Measurements from ENCODE around the gene FOXL2. TPM values are rescaled to one million over a fixed set of nuclear protein-coding genes. Genes with fewer than 3 reads are reported as not detected.
A peak's percentile ranks its signal among the peaks of the same experiment; 100 is the strongest.

The FOXL2 gene
- total and polyA plus RNA-seq, 5 experiments from 2014 or later, result not detected

- DNase-seq, result no peak
- ATAC-seq, result no peak
- H3K9me3 Mint-ChIP-seq, result peaks cover 0 to 40% (median 17%) of the 10 kb centered on the region in 9 donors
- peaks cover 26 to 77% (median 64%) of the 10 kb centered on the region in 5 donors for H3K27me3 Mint-ChIP-seq
- peaks cover 16 to 25% (median 19%) of the 10 kb centered on the region in 4 donors for H3K4me1 Mint-ChIP-seq
- H3K27ac Mint-ChIP-seq, result no peak overlapping the region
- H3K36me3 Mint-ChIP-seq, result peaks cover 4 to 33% (median 5%) of the 10 kb centered on the region in 3 donors
- no peak overlapping the region for H3K4me3 Mint-ChIP-seq
- POLR2A ChIA-PET, result no interaction called here
These were observed 16.1 kb upstream of the FOXL2 start for GRCh38 chr3:138962854-138963560.

DNA sequence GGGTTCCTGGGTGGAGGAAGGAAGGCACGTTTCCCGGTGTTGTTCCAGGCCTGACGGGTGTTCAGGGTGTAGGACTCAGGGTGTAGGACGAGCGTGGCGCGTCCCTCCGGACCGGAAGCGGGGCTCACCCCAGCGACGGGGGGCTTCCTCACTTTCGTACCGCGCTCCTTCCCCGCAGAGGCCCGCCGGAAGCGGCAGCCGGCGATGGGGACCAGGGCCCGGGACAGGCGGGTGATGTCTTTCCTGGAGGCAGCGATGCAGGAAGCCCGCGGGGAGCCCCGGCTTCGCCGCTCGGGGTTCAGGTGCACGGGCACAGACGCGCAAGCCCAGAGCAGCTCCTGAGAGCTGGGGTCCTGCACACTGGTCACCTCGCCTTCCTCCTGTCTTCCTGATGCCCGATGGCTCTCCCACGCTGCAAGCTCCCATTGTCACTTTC lies 13.5 kb upstream of the FOXL2 start:
- DNase-seq (no peak), ATAC-seq (peak; percentile 35 to 49)
- no peak overlapping the region for H3K27ac Mint-ChIP-seq
- peaks cover 0 to 18% (median 3%) of the 10 kb centered on the region in 3 donors for H3K36me3 Mint-ChIP-seq
- peak overlapping the region; percentile 21 to 80 (median 62) for H3K4me3 Mint-ChIP-seq
- H3K4me1 Mint-ChIP-seq, result peaks cover 16 to 25% (median 19%) of the 10 kb centered on the region in 4 donors
- H3K9me3 Mint-ChIP-seq, result peaks cover 0 to 21% (median 11%) of the 10 kb centered on the region in 9 donors
- peaks cover 24 to 66% (median 59%) of the 10 kb centered on the region in 5 donors for H3K27me3 Mint-ChIP-seq
- POLR2A ChIA-PET, result no interaction called here

DNA sequence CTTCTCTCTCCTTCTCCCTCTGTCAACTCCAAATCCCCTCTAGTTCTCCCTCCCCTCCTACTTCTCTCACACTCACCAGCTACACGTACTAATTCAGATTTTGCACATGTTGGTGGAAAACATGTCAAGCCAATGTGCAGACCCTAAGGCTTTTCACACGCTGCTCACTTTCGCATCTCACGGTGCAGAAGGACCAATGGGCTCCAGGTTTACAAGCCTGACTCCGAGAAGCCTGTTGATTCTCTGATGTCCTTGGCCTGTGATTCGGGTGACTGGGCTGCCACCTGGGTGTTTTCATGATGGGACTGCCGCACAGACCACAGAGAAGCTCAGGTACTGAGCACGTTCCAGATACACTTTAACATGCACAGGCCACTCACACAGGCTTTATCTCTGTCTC lies 3.8 kb upstream of the FOXL2 start:
- no peak for ATAC-seq
- POLR2A ChIA-PET, result no interaction called here
- no peaks in the 10 kb centered on the region for H3K9me3 Mint-ChIP-seq
- H3K27me3 Mint-ChIP-seq, result peaks cover 32 to 80% (median 62%) of the 10 kb centered on the region in 5 donors
- no peaks in the 10 kb centered on the region for H3K36me3 Mint-ChIP-seq
- H3K27ac Mint-ChIP-seq, result peak overlapping the region in 1 of 10 donors; percentile 40
- H3K4me1 Mint-ChIP-seq, result peaks cover 13 to 29% (median 26%) of the 10 kb centered on the region in 4 donors
- H3K4me3 Mint-ChIP-seq, result peak overlapping the region; percentile 21 to 84 (median 58)
- no peak for DNase-seq

- Mint-ChIP-seq H3K4me1 (peaks cover 15 to 32% (median 29%) of the 10 kb centered on the region in 4 donors), H3K27me3 (peaks cover 33 to 80% (median 62%) of the 10 kb centered on the region in 5 donors), H3K9me3 (no peaks in the 10 kb centered on the region), H3K4me3 (peak overlapping the region; percentile 21 to 84 (median 58)), H3K36me3 (peaks cover 0 to 1% (median 0%) of the 10 kb centered on the region in 3 donors), H3K27ac (peak overlapping the region in 1 of 10 donors; percentile 40)
- DNase-seq, result peak in 1 of 10 donors; percentile 25
- POLR2A ChIA-PET, result no interaction called here
- peak; percentile 62 to 63 for ATAC-seq
These were observed 3.2 kb upstream of the FOXL2 start for GRCh38 chr3:138950006-138950644.

DNA sequence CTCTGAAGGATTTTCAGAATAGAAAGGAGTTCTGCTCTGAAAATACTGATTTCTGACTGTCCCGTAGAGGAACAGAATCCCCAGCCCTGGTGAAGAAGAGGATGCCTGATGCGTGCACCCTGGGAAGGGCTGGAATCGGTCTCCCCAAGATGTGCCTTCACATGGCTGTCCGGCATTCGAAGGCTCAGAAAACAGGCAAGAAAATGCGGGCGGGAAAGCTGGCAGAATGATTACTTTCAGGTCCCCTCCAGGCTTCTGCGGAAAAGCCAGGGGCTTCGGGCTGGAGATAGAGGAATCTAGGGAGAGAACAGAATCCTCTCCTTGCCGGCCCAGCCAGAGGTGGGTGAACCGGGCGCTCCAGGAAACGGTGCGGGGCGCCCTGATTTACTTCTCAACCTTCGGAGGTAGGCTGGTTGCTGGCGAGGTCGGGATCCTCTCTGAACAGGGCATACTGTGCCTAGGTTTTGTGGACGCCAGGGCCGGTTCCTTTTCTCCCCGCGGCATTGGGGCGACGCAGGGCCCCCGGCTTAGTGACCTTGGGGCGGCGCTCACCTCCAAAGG lies 2.6 kb upstream of the FOXL2 start:
- H3K9me3 Mint-ChIP-seq, result no peaks in the 10 kb centered on the region
- H3K4me3 Mint-ChIP-seq, result peak overlapping the region; percentile 29 to 84 (median 74)
- H3K27ac Mint-ChIP-seq, result no peak overlapping the region
- POLR2A ChIA-PET, result no interaction called here
- peaks cover 36 to 80% (median 62%) of the 10 kb centered on the region in 5 donors for H3K27me3 Mint-ChIP-seq
- H3K4me1 Mint-ChIP-seq, result peaks cover 17 to 38% (median 33%) of the 10 kb centered on the region in 4 donors
- H3K36me3 Mint-ChIP-seq, result peaks cover 0 to 5% (median 0%) of the 10 kb centered on the region in 3 donors
- DNase-seq, result no peak
- ATAC-seq, result peak; percentile 8 to 17

- Mint-ChIP-seq H3K27ac (peak overlapping the region in 1 of 10 donors; percentile 71), H3K36me3 (peaks cover 0 to 5% (median 0%) of the 10 kb centered on the region in 3 donors), H3K27me3 (peaks cover 40 to 80% (median 62%) of the 10 kb centered on the region in 5 donors), H3K4me1 (peaks cover 18 to 42% (median 39%) of the 10 kb centered on the region in 4 donors), H3K9me3 (no peaks in the 10 kb centered on the region), H3K4me3 (peak overlapping the region in 8 of 10 donors; percentile 60 to 84 (median 78))
- DNase-seq (no peak), ATAC-seq (no peak)
- POLR2A ChIA-PET, result no interaction called here
These were observed 2.1 kb upstream of the FOXL2 start for GRCh38 chr3:138949002-138949418.

DNA sequence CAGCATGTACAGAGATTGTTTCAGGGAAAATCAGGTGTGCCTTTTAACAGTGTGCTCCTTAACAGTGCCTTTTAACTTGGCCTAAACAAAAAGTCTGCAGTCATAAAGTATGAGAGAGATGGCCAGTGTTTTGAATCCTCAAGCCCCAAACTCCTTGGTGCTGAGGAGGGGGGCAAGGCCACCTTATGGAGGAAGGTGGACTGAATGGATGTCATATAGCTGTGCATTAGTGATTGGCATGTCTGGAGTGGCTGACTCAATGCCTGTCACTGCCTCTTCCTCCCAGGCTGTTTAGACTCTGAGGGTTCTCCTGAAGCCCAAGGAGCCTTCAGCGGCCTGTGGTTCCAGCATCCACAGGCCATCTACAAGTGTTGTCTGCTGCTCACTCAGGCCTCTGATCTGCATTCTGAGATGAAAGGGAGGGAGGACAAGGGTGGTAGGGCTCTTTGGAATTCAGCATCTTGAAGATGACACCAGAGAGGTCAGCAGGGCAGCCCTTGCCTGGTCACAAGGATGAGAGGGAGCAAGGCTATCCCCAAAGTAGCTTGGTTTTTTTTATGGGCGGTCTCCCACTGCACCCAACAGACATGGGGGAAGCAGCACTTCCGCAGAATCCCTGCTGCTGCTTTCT lies 1.5 kb upstream of the FOXL2 start:
- Mint-ChIP-seq H3K27me3 (peaks cover 40 to 80% (median 62%) of the 10 kb centered on the region in 5 donors), H3K4me3 (peak overlapping the region in 6 of 10 donors; percentile 5 to 76 (median 23)), H3K4me1 (peaks cover 21 to 47% (median 43%) of the 10 kb centered on the region in 4 donors), H3K27ac (no peak overlapping the region), H3K9me3 (no peaks in the 10 kb centered on the region), H3K36me3 (peaks cover 0 to 5% (median 0%) of the 10 kb centered on the region in 3 donors)
- no peak for ATAC-seq
- DNase-seq, result no peak
- POLR2A ChIA-PET, result interaction anchor here (1.6 kb wide), 1 partner anchor 10 kb away, joined by 5 read pairs; no protein-coding TSS in a partner anchor

- ATAC-seq (no peak), DNase-seq (no peak)
- H3K4me1 Mint-ChIP-seq, result peaks cover 21 to 47% (median 45%) of the 10 kb centered on the region in 4 donors
- POLR2A ChIA-PET, result interaction anchor here (1.6 kb wide), 1 partner anchor 9 kb away, joined by 5 read pairs; no protein-coding TSS in a partner anchor
- peaks cover 0 to 5% (median 0%) of the 10 kb centered on the region in 3 donors for H3K36me3 Mint-ChIP-seq
- no peak overlapping the region for H3K27ac Mint-ChIP-seq
- H3K27me3 Mint-ChIP-seq, result peaks cover 44 to 86% (median 67%) of the 10 kb centered on the region in 5 donors
- H3K9me3 Mint-ChIP-seq, result no peaks in the 10 kb centered on the region
- peak overlapping the region; percentile 22 to 80 (median 72) for H3K4me3 Mint-ChIP-seq
These were observed 671 bp upstream of the FOXL2 start for GRCh38 chr3:138947495-138948121.

DNA sequence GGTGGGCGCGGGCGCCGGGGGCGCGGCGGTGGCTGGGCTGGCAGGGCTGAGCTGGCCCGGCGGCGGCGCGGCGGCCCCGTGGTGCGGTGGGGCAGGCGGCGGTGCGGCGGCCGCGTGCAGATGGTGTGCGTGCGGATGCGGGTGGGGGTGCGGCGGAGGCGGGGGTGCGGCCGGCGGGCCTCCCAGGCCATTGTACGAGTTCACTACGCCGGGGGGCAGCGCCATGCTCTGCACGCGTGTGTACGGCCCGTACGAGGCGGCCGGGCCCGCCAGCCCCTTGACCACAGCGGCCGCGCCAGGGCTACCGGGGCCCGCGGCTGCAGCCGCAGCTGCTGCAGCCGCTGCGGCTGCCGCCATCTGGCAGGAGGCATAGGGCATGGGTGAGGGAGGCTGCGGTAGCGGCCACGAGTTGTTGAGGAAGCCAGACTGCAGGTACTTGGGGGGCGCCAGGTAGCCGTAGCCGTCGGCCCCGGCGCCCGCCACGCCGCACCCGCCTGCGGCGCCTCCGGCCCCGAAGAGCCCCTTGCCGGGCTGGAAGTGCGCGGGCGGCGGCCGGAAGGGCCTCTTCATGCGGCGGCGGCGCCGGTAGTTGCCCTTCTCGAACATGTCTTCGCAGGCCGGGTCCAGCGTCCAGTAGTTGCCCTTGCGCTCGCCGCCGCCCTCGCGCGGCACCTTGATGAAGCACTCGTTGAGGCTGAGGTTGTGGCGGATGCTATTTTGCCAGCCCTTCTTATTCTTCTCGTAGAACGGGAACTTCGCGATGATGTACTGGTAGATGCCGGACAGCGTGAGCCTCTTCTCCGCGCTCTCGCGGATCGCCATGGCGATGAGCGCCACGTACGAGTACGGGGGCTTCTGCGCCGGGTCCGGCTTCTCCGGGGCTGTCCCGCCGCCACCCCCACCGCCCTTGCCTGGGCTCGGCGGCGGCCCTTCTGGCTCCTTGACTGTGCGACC lies 951 bp downstream of the FOXL2 start:
- ATAC-seq (peak in 1 of 2 donors; percentile 13), DNase-seq (peak in 1 of 10 donors; percentile 27)
- H3K4me3 Mint-ChIP-seq, result peak overlapping the region; percentile 50 to 98 (median 66)
- peaks cover 55 to 90% (median 77%) of the 10 kb centered on the region in 5 donors for H3K27me3 Mint-ChIP-seq
- H3K36me3 Mint-ChIP-seq, result peaks cover 0 to 5% (median 0%) of the 10 kb centered on the region in 3 donors
- no peaks in the 10 kb centered on the region for H3K9me3 Mint-ChIP-seq
- peaks cover 21 to 47% (median 45%) of the 10 kb centered on the region in 4 donors for H3K4me1 Mint-ChIP-seq
- H3K27ac Mint-ChIP-seq, result no peak overlapping the region
- POLR2A ChIA-PET, result no interaction called here

DNA sequence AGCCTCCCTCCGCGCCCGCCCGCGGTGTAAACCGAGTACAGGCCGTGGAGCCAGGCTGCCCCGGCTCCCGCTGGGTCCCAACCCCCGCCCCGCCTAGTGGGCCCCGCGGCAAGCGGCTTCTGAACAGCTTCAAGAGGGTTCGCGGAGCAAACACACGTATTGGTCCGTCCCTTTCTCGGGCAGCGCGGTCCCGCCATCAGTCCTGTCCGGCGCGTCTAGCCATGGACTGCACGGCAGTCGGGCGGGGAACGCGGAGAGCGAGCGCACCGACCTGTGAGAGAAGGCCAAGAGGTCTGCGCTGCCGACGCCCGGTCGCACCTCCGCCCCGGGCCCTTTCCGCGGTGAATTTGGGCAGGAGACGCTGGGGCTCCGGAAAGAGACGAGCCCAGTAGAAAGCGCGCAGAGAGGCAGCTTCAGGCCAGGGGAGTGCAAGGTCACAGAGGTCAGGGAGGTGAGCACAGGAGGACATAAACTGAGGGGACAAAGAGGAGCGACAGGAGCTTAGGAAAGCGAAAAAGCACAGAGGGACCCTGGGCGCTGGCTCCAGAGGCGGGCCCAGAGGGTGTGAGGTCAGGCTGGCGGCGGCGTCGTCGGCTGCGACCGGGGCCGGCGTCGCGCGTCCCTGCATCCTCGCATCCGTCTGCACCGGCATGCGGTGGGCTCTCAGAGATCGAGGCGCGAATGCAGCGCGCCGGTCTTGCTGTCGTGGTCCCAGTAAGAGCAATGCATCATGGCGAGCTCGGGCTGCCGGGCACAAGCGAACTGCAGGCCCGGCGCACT lies 1.8 kb downstream of the FOXL2 start:
- peak in 1 of 10 donors; percentile 20 for DNase-seq
- POLR2A ChIA-PET, result no interaction called here
- H3K36me3 Mint-ChIP-seq, result peaks cover 0 to 5% (median 0%) of the 10 kb centered on the region in 3 donors

More for the DNA sequence above, 1.8 kb downstream of the FOXL2 start:
- Mint-ChIP-seq H3K27me3 (peaks cover 51 to 89% (median 74%) of the 10 kb centered on the region in 5 donors), H3K4me3 (peak overlapping the region; percentile 76 to 98 (median 88)), H3K9me3 (no peaks in the 10 kb centered on the region), H3K27ac (peak overlapping the region in 3 of 10 donors; percentile 29 to 48 (median 47)), H3K4me1 (peaks cover 15 to 40% (median 39%) of the 10 kb centered on the region in 4 donors)
- ATAC-seq, result peak; percentile 22 to 30
